ENCODE results near the gene OGFR.

The OGFR gene, protein sequence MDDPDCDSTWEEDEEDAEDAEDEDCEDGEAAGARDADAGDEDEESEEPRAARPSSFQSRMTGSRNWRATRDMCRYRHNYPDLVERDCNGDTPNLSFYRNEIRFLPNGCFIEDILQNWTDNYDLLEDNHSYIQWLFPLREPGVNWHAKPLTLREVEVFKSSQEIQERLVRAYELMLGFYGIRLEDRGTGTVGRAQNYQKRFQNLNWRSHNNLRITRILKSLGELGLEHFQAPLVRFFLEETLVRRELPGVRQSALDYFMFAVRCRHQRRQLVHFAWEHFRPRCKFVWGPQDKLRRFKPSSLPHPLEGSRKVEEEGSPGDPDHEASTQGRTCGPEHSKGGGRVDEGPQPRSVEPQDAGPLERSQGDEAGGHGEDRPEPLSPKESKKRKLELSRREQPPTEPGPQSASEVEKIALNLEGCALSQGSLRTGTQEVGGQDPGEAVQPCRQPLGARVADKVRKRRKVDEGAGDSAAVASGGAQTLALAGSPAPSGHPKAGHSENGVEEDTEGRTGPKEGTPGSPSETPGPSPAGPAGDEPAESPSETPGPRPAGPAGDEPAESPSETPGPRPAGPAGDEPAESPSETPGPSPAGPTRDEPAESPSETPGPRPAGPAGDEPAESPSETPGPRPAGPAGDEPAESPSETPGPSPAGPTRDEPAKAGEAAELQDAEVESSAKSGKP

DNA sequence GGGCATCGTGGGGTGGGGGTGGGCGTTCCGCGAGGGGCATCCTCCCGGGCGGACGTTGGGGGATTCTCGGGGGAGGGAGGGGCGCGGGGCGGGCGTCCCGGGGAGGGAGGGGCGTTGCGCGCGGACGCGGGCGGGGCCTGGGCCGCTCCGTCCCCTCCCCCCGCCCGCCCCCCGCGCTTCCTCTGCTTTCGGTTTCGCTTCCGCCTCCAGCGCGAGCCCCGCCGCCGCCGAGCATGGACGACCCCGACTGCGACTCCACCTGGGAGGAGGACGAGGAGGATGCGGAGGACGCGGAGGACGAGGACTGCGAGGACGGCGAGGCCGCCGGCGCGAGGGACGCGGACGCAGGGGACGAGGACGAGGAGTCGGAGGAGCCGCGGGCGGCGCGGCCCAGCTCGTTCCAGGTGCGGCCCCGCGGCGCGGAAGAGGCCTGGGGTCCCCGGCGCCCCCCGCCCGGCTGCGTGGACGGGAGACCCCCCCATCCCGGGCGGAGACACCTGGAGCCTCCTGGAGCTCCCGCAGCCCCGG is at the start of gene OGFR:
Gene OGFR, plus strand, starts transcription at position 209 of the 528 bp plus-strand sequence. Its CDS starts 25 bp downstream, at position 234.
- DNase-seq: peak; percentile 81

DNA sequence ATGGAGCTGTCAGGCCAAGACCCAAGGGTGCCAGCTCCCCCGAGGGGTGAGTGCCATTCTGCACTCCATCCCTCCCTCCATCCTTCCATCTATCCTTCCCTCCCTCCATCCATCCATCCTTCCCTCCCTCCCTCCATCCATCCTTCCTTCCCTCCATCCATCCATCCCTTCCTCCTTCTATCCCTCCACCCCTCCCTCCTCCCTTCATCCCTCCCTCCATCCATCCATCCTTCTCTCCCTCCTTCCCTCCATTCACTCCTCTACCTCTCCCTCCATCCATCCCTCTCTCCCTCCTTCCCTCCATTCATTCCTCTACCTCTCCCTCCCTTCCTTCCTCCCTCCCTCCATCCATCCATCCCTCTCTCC is 49.7 kb upstream of the OGFR start:
- DNase-seq: no peak

DNA sequence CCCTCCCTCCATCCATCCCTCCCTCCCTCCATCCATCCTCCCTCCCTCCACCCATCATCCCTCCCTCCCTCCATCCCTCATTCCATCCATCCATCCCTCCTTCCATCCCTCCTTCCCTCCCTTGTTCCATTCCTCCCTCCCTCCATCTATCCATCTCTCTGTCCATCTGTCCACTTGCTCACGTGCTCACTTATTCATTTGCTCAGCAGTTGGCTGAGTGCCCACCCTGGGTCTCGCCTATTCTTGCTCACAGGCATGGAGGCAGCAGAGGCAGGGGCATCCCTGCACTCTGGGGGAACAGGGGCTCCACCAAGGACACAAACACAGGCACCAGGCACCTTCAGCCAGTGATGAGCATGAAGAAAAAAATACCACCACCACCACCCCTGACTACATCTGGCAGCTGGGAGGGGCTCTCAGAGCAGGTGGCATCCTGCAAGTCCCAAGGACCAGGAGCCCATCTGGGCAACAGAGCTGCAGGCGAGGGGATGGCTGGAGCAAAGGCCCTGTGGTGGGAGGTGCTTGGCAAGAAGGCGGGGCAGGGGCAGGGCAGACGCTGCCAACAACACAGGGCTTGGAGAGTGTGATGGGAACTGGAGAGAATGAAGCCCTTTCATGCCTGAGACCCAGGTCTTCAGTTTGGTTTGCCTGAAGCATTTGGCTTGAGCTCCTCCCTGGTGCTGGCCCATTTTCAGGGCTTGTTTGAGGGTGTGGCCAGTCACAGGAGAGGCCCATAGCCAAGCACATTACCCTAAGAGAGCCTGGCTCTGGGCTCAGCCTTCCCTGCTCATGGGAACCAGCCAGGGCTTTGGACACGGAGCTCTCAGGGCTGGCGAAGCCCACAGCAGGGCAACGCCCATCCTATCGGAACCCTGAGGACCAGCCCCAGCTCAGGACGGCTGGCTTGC is 48.6 kb upstream of the OGFR start:
- no peak for DNase-seq

DNA sequence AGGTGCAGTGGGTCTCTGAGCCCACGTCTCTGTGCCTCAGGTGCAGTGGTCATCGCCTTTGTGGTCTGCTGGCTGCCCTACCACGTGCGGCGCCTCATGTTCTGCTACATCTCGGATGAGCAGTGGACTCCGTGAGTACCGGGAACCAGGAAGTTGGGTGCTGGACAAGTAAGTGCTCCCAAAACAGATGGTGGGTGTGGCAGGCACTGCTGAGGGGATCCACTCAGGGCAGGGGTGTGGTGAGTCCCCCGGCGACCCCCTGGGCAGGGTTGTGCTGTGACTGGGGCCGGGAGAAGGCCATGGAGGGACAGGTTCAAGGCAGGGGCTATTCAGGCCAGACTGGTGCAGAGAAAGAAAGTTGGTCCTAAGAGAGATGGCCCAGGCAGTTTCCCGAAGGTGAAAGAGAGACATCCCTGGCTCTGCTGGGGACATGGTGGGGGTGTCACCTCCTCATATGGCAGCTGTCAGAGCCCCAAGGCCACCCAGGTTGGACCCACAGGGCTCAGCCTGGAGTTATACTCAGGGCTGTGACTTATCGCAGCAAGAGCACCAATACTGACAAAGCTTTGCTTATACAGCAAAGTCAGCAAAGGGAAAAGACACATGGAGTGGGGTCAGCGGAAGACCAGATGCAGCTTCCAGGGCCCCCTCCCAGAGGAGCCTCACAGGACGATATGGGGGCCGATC is 46.3 kb upstream of the OGFR start:
- no peak for DNase-seq

DNA sequence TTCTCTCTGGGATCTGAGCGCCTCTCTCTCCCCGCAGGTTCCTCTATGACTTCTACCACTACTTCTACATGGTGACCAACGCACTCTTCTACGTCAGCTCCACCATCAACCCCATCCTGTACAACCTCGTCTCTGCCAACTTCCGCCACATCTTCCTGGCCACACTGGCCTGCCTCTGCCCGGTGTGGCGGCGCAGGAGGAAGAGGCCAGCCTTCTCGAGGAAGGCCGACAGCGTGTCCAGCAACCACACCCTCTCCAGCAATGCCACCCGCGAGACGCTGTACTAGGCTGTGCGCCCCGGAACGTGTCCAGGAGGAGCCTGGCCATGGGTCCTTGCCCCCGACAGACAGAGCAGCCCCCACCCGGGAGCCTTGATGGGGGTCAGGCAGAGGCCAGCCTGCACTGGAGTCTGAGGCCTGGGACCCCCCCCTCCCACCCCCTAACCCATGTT is 44.6 kb upstream of the OGFR start:
- DNase-seq: no peak

DNA sequence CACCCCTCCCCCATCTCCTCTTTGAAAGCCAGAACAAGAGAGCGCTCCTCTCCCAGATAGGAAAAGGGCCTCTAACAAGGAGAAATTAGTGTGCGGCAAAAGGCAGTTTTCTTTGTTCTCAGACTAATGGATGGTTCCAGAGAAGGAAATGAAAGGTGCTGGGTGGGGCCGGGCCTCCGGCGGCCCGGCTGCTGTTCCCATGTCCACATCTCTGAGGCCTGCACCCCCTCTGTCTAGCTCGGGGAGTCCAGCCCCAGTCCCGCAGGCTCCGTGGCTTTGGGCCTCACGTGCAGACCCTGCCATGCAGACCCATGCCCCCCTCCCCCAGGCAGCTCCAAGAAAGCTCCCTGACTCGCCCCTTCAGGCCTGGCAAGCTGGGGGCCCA is 44.2 kb upstream of the OGFR start:
- DNase-seq: no peak

DNA sequence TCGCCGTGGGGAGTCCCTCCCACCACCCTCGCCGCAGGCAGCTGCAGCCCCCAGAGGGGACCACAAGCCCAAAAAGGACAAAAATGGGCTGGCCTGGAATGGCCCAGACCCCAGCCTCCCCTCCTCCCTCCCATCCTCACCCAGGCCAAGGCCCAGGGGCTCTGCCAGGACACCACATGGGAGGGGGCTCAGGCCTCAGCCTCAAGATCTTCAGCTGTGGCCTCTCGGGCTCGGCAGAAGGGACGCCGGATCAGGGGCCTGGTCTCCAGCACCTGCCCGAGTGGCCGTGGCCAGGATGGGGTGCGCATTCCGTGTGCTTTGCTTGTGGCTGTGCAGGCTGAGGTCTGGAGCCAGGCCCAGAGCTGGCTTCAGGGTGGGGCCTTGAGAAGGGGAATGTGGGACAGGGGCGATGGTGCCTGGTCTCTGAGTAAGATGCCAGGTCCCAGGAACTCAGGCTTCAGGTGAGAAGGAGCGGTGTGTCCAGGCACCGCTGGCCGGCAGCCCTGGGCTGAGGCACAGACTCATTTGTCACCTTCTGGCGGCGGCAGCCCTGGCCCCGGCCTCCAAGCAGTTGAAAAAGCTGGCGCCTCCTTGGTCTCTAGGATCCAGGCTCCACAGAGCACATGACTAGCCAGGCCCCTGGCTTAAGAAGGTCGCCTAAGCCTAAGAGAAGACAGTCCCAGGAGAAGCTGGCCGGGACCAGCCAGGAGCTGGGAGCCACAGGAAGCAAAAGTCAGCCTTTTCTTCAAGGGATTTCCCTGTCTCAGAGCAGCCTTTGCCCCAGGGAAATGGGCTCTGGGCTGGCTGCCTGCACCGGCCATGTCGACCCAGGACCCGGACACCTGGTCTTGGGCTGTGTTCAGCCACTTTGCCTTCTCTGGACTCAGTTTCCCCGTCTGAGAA is 43.5 kb upstream of the OGFR start:
- DNase-seq: no peak

DNA sequence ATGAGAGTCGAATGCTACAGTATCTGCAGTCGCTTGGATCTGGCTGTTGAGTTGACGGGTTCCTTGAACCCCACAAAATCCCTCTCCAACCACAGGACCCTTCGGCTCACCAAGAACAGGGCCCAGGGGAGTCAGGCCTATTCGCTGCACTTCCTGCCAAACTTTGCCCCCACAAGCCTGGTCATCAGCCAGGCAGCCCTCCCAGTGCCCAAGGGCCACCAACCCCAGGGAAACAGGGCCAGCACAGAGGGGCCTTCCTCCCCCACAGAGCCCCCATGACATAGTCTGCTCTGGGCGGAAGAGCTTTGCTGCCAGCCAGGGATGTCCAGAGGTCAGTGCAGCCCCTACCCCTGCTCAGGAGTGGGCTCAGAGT is 42.9 kb upstream of the OGFR start:
- no peak for DNase-seq

DNA sequence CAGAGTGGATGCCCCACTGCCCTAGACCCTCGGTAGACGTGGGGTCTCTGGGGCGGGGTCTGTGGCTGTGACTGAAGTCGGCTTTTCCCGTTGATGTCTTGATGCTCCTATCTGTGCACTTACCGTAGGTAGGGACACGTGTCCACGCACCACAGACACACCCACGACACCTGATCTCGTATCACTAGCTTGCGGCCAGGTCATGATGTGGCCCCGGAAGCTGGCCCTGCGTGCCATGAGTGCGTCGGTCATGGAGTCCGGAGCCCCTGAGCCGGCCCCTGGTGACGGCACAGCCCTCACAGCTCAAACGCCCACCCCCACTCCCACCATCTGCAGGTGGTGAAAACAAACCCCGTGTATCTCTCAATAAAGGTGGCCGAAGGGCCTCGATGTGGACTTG is 42.3 kb upstream of the OGFR start:
- no peak for DNase-seq

DNA sequence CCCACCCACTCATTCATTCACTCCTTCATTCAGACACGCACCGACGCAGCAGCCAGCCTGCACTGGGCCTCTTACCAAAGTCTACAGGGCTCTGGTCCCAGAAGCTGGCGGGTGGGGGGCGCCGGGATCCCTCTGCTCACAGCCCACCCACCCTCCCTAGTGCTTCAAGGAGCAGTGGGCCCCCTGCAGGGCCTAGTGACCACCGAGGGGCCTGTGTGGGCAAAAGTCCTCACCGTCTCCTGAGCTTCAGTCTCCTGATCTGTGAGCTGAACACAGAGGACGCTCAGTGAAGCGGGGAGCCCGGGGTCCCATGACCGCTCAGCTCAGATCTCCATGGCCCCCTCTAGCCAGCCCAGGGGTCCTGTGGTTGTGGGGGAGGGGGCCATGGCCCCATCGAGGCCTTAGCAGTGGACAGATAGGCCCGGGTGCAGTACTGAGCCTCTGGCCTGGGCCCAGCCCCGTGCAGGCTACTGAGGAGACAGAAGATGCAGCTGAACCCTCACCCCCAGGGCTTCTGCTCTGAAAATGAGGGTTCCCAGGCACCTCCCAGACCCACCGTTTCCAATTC is 41.8 kb upstream of the OGFR start:
- no peak for DNase-seq

DNA sequence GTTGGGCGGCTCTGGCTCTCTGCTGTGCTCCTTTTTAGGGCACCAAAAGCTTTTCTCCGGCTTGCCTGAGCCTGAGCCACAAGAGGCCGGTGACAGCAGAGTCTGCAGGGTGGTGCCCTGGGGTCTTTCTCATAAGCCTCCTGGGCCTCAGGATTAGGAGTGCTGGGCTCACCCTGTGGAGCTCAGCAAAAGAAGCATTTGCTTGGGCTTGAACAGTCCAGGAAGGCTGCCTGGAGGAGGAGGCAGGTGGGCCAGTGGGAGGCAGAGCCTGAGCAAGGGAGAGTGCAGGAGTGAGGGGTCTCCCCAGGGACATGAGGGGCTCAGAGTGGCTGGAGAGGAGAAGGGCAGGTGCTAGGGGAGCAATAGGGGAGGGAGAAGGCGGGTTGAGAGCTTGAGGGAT is 41.2 kb upstream of the OGFR start:
- no peak for DNase-seq

DNA sequence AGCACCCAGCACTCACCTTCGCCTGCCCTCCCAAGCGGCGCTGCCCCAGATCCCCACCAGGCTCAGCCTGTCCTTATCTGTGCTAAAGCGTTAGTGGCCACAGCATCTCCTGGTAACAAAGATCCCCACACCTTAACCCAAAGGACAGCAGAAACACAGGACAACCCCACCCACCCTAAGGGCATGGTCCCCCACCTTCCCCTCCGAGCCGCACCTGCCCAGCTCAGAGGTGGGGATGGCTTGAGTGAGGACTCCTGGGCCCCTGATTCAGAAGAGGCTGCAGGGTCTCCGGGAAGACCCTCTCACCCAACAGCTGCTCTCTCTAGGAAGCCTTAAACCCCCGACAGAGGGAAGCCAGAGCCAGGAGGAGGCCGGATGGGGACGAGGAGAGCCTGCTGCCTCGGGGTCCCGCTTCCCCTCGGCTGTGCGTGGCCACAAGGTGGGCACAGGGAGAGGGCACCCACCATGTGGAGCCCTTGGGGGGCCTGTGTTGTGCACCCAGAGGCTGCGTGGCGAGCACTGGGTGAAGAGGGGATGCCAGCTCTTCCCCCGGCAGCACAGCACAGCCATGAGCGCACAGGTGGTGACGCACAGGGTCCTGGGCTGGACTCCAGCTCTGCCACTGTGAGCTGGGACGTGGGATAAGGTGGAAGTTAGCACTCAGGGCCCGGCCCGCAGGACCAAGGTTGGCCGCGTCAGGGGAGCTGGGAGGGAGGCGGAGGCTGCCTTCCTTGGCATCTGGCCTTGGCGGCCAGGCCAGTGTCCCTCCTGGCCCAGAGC is 40.3 kb upstream of the OGFR start:
- no peak for DNase-seq

DNA sequence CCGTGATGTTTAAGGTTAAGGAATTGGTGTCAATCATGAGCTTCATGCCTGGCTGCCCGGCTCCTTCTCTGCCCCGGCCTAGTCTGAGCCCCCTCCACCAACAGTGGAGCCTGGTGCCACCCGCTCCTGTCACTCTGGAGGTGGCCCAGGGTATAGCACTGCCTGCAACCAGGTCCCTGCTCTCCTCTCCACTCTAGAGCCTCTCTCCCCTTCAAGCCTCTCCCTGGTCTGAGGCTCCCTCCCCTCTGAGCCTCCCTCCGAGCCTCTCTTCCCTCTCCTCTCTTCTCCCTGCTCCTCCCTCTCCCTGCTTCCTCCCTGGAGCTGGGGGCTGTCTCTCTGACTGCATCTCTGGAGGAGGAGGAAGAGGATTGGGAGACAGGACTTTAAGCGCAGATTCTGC is 39.6 kb upstream of the OGFR start:
- no peak for DNase-seq

DNA sequence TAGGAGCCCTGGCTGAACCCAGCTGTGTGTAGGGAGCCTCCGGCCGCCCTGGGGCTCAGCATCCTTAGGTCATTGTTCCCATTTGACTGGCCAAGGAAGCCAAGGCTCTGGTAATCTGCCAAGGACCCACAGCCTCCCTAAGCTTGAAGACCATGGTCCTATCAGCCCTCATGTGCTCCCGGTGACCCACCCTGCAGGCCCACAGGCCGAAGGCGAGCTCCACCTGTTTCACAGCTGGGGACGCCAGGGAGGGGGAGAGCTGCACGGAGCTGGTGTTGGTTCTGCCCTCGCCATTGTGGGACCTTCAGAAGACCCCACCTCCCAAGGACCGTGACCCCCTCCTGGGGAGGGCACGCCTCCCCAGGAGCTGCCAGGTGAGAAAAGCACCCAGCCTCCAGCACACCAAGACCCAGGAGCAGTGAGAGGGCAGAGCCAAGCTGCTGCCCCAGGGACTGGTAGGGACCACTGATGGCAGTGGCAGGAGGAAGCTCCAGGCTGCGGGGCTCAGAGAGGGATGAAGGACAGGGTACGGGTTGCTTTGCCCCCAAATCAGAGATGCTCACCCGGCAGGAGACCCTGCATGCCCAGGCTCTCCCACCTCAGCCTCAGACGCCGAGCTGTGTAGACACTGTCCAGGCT is 39.1 kb upstream of the OGFR start:
- no peak for DNase-seq

DNA sequence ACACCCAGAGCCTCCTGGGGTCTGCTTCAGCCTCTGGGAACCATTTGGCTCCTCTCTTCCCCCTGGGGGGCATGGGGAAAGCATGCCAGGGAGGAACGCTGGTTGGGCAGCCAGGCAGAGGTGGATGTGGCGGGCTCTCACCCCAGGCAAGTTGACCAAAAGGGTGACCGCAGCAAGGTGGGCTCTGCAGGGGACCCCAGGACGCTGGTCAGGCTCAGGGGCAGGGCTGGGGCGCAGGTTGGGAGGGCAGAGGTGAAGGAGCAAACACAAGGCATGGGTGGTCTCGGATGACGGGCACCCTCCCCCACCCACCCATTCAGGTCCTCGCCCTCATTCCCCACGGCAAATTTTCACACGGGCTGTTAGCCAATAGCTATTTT is 38.6 kb upstream of the OGFR start:
- no peak for DNase-seq

DNA sequence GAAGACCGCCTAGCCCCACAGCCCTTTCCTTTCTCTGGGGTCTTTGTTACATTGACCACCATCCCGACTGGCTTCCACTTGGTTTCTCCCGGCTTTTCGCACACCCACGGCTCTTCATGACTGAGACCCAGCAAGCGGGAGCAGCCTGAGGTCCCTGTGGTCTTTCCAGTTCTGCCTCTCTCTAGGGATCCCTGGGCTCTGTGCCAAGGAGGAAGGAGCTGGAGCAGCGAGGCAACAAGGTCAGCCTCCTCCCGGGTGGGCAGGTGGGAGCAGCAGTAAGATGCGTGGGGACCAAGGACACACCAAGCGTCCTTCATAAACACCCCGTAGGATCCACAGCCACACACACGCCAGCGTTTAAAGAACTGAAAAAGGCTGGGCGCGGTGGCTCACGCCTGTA is 37.9 kb upstream of the OGFR start:
- DNase-seq: no peak

DNA sequence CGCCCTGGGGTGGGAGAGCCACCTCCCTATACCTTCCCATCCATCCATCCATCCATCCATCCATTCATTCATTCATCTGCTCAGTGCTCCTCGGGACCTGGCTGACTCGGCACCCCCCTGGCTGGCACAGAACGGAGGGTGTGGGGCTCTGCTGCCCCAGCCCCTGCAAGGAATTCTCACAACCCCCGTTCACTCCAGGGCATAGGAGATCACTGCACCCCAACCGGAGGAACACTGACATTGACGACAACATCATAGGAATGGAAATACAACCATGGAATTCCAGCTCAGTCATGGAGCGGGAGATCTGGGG is 36.4 kb upstream of the OGFR start:
- no peak for DNase-seq

DNA sequence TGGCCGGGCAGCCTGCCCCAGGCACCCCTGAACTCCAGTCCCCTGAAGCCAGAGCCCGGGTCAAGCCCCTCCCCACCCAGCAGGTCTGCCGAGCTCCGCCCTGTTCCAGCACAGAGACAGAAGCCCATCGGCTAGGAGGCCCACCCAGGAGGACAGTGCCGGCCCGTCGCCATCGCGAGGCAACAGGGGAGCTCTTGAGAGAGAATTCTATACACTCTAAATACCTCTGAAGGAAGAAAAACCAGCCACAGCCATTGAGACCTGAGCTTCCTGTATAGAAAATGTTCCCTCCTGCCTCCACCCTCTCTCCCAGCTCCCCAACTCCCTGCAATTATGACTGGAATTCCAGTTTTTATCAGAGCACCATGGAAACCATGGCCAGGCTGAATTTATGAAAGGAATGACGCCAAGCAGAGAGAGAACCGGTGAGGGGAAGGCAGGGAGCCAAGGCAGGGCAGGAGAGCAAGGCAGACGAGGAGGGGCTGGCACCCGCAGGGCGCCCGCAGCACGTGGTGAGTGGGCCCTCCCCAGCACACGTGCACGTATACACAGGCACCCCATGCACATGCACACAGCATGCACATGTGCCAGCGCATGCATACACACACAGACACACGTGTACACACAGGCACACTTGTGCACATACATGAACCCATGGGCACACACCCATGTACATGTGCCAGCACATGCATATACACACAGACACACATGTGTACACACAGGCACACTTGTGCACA is 35.9 kb upstream of the OGFR start:
- no peak for DNase-seq

DNA sequence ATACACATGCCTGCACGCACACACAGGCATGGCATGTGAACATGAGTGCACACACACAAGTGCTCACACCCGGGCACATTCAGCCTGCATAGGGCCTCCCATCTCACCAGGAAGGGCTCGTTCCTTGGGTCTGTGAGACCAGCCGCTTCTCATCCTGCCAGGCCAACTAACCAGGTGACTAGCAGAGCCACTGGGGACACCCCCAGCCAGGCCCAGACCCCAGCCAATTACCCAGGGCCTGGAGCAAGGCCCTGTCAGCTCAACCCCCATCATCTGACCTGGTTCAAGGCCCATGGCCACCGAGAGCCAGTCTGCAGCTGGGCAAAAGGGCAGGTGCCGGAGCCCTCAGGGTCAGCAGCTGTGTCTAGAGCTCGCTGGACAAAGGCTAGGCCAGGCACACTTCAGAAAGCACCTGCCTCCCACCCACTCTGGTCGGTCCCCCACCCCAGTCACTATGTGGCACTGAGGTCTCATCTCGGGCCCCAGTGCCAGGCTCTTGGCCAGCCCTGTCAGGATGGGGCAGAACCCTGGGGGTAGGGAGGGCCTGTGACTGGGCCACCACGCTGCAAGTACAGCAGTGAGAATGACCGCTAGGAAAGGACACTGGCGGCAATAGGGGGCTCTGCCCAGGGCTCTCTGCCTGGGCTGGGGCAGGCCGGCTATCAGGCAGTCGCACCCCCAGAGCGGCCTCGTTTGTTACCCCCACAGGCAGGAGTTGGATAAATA is 35.1 kb upstream of the OGFR start:
- DNase-seq: no peak
